SK-N-SH (cell line): ENCODE results near the gene PERM1. TPM values are rescaled to one million over a fixed set of nuclear protein-coding genes. Genes with fewer than 3 reads are reported as not detected.
"Not testable (repeated sequence)": the region's sequence is repeated elsewhere in the genome, so short reads cannot be mapped to it uniquely, and the experiment has no call there.

Experiments used
- CTCF ChIA-PET: fragments of 300-600, 350-600 bp; formaldehyde crosslinking; extraction: SDS; loops from one replicate; lab custom pipeline; 2021; lab: Yijun Ruan, JAX
- POLR2A ChIA-PET: fragments of 350-600 bp; sonication (Branson Sonifier 250); formaldehyde crosslinking; extraction: SDS; loops from one replicate; lab custom pipeline; 2020; ENCODE audit warnings: antibody characterized with exemption, inconsistent platforms; lab: Yijun Ruan, JAX
- DNase-seq: peaks from one replicate; pipeline ENCODE4 v3.0.0; 2012
- H2AFZ ChIP-seq: fragments of 200-600 bp; sonication (generic); 2 replicates; pipeline ENCODE4 v1.8.1; 2016; ENCODE audit warnings: antibody characterized with exemption, mild to moderate bottlenecking, low read depth
- H3F3A ChIP-seq: fragments of 200-600 bp; sonication (generic); replicated peaks from 2 replicates; pipeline ENCODE3; 2016; ENCODE audit warnings: antibody characterized with exemption, mild to moderate bottlenecking; ENCODE audit not compliant: insufficient read depth
- H3K27ac ChIP-seq, 2 experiments: fragments of 200-500 bp in 1 of 2; fragments of 200-600 bp in 1 of 2; sonication (Bioruptor generic) in 1 of 2; sonication (generic), shearing (Covaris generic) in 1 of 2; 2 replicates each; pipeline versions ENCODE4 v1.5.1 to v1.6.1; 2014 to 2016; ENCODE audit warnings: low read depth in 2 of 2, inconsistent platforms in 1 of 2, low read length in 1 of 2, mild to moderate bottlenecking in 1 of 2, mixed read lengths in 1 of 2
- H3K27me3 ChIP-seq: fragments of 200-600 bp; sonication (generic), shearing (Covaris generic); 2 replicates; pipeline ENCODE4 v1.6.1; 2016; ENCODE audit warnings: mixed run types; ENCODE audit not compliant: insufficient read depth
- H3K36me3 ChIP-seq, 2 experiments: fragments of 200-500 bp in 1 of 2; fragments of 200-600 bp in 1 of 2; sonication (Bioruptor generic) in 1 of 2; sonication (generic) in 1 of 2; replicated peaks in 1 of 2; 2 replicates each; pipeline versions ENCODE3 to v1.5.1; 2014 to 2016; ENCODE audit warnings: low read length in 1 of 2, mild to moderate bottlenecking in 1 of 2; ENCODE audit not compliant: insufficient read depth in 2 of 2, control insufficient read depth in 1 of 2
- H3K4me1 ChIP-seq, 2 experiments: fragments of 200-500 bp in 1 of 2; fragments of 200-600 bp in 1 of 2; sonication (Bioruptor generic) in 1 of 2; sonication (generic), shearing (Covaris generic) in 1 of 2; 2 replicates each; pipeline versions ENCODE4 v1.5.1 to v1.6.1; 2014 to 2016; ENCODE audit warnings: low read depth in 1 of 2, low read length in 1 of 2, mixed run types in 1 of 2; ENCODE audit not compliant: insufficient read depth in 2 of 2, control insufficient read depth in 1 of 2
- H3K4me2 ChIP-seq: fragments of 200-600 bp; sonication (generic), shearing (Covaris generic); 2 replicates; pipeline ENCODE4 v1.6.1; 2017; ENCODE audit warnings: mixed run types
- H3K4me3 ChIP-seq, 2 experiments: fragments of 200-500 bp in 1 of 2; fragments of 200-600 bp in 1 of 2; sonication (Bioruptor generic) in 1 of 2; sonication (generic), shearing (Covaris generic) in 1 of 2; 2 replicates each; pipeline versions ENCODE4 v1.5.1 to v1.8.1; 2014 to 2016; ENCODE audit warnings: low read depth in 2 of 2, inconsistent platforms in 1 of 2, low read length in 1 of 2, mild to moderate bottlenecking in 1 of 2, mixed read lengths in 1 of 2, moderate library complexity in 1 of 2
- H3K79me2 ChIP-seq: fragments of 200-600 bp; sonication (generic); 2 replicates; pipeline ENCODE4 v1.8.1; 2017; ENCODE audit warnings: mild to moderate bottlenecking; ENCODE audit not compliant: insufficient read depth
- H3K9ac ChIP-seq: fragments of 200-600 bp; sonication (generic); 2 replicates; pipeline ENCODE4 v1.6.1; 2017; ENCODE audit warnings: mixed run types
- H3K9me2 ChIP-seq: fragments of 200-600 bp; sonication (generic); 2 replicates; pipeline ENCODE4 v1.6.1; 2017; ENCODE audit warnings: mixed run types
- H3K9me3 ChIP-seq: fragments of 200-600 bp; sonication (generic); 2 replicates; pipeline ENCODE4 v1.6.1; 2017; ENCODE audit warnings: mixed run types, mild to moderate bottlenecking, moderate library complexity
- H4K20me1 ChIP-seq: fragments of 200-600 bp; sonication (generic); 2 replicates; pipeline ENCODE4 v1.6.1; 2017; ENCODE audit warnings: mild to moderate bottlenecking, mixed run types; ENCODE audit not compliant: insufficient read depth
- CHD2 ChIP-seq: fragments of 150-350 bp; IDR thresholded peaks from 2 replicates; pipeline ENCODE4 v1.6.1; 2018; ENCODE audit warnings: low read length; ENCODE audit not compliant: partially characterized antibody
- FOXJ3 ChIP-seq: sonication (generic); formaldehyde crosslinking; IDR thresholded peaks from 2 replicates; pipeline ENCODE4 v1.5.1; 2020; ENCODE audit warnings: mild to moderate bottlenecking, missing genetic modification reagents
- GABPA ChIP-seq: IDR thresholded peaks from 2 replicates; pipeline ENCODE4 v1.4.0; 2012; ENCODE audit warnings: low read depth, mild to moderate bottlenecking
- RAD21 ChIP-seq: IDR thresholded peaks from 2 replicates; pipeline ENCODE4 v1.6.1; 2012; ENCODE audit warnings: mild to moderate bottlenecking, low read length
- SMC3 ChIP-seq: IDR thresholded peaks from 2 replicates; pipeline ENCODE4 v1.6.1; 2012; ENCODE audit warnings: low read depth, low read length, improper control_type of control experiment
- TEAD4 ChIP-seq: IDR thresholded peaks from 2 replicates; pipeline ENCODE4 v1.4.0; 2012; ENCODE audit warnings: mild to moderate bottlenecking, borderline replicate concordance; ENCODE audit not compliant: insufficient read depth
- WGBS: methylation state at CpG from one replicate; pipeline ENCODE4 v1.1.6; 2017; ENCODE audit warnings: low lambda C conversion rate; 5-methylcytosine and 5-hydroxymethylcytosine counted together
- polyA plus RNA-seq, 3 experiments: library from polyadenylated mRNA; depleted of rRNA; stranded (reverse); fragments of >200 nt; gene quantifications; 2 replicates each; pipeline ENCODE4 v1.2.3, GENCODE V29; 2012
- TF ChIP-seq, protein P1 (sequence below): IDR thresholded peaks from 2 replicates; pipeline ENCODE4 v1.4.0; 2012; ENCODE audit warnings: low read depth, borderline replicate concordance
- TF ChIP-seq, protein P2 (sequence below): fragments of 200-600 bp; sonication (generic); IDR thresholded peaks from 2 replicates; pipeline ENCODE4 v1.6.1; 2017; ENCODE audit warnings: antibody characterized with exemption, mild to moderate bottlenecking, moderate library complexity
- TF ChIP-seq, protein P3 (sequence below): IDR thresholded peaks from 2 replicates; pipeline ENCODE4 v1.4.0; 2012; ENCODE audit warnings: low read depth

PERM1 gene
- polyA plus RNA-seq, 1 of the 3 experiments (the other 2 are of a cell fraction): 0.25 TPM

DNA sequence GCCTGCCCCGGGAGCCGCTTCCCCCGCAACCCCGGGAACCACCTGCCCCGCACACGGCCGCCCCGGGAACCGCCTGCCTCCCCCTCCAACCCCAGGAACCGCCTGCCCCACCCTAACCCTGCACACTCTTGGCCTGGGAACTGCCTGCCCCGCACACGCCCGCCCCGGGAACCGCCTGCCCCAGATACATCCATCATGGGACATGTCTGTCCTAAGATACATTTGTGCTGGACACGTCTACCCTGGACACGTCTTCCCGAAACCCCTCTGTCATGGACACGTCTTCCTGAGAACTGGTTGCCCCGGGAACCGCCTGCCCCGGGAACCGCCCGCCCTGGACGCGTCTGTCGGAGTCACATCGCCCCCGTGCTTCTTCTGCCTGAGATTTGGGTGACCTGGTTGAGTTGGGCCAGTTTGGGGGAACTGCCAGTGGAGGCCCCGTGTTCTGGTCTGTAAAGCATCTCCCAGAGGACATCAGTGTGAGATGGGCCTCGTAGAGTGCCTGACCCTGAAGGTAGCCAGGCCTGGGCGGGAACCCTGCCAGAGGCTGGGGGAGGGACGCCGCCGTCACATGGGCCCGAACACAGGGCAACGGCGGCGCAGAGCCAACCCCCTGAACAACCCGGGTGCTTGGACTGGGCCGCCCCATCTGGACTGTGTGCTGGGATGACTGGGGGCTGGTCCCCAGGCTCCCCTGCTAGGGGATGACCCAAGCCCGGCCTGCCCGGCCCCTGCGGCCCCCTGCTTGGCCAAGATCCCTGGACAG lies 3.6 kb downstream of the PERM1 start (continued):
- TF ChIP-seq, protein P1, sequence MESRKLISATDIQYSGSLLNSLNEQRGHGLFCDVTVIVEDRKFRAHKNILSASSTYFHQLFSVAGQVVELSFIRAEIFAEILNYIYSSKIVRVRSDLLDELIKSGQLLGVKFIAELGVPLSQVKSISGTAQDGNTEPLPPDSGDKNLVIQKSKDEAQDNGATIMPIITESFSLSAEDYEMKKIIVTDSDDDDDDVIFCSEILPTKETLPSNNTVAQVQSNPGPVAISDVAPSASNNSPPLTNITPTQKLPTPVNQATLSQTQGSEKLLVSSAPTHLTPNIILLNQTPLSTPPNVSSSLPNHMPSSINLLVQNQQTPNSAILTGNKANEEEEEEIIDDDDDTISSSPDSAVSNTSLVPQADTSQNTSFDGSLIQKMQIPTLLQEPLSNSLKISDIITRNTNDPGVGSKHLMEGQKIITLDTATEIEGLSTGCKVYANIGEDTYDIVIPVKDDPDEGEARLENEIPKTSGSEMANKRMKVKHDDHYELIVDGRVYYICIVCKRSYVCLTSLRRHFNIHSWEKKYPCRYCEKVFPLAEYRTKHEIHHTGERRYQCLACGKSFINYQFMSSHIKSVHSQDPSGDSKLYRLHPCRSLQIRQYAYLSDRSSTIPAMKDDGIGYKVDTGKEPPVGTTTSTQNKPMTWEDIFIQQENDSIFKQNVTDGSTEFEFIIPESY: no peak
- TF ChIP-seq FOXJ3 (no peak), GABPA (no peak)
- TF ChIP-seq, protein P2, sequence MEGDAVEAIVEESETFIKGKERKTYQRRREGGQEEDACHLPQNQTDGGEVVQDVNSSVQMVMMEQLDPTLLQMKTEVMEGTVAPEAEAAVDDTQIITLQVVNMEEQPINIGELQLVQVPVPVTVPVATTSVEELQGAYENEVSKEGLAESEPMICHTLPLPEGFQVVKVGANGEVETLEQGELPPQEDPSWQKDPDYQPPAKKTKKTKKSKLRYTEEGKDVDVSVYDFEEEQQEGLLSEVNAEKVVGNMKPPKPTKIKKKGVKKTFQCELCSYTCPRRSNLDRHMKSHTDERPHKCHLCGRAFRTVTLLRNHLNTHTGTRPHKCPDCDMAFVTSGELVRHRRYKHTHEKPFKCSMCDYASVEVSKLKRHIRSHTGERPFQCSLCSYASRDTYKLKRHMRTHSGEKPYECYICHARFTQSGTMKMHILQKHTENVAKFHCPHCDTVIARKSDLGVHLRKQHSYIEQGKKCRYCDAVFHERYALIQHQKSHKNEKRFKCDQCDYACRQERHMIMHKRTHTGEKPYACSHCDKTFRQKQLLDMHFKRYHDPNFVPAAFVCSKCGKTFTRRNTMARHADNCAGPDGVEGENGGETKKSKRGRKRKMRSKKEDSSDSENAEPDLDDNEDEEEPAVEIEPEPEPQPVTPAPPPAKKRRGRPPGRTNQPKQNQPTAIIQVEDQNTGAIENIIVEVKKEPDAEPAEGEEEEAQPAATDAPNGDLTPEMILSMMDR: no peak

DNA sequence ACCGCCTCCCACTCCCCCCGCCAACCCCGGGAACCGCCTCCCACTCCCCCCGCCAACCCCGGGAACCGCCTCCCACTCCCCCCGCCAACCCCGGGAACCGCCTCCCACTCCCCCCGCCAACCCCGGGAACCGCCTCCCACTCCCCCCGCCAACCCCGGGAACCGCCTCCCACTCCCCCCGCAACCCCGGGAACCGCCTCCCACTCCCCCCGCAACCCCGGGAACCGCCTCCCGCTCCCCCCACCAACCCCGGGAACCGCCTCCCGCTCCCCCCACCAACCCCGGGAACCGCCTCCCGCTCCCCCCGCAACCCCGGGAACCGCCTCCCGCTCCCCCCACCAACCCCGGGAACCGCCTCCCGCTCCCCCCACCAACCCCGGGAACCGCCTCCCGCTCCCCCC lies 5.1 kb downstream of the PERM1 start:
- H3K4me3 ChIP-seq, H3K9me2 ChIP-seq, H3K9me3 ChIP-seq, H3K79me2 ChIP-seq, H3K9ac ChIP-seq, H3F3A ChIP-seq, H3K27me3 ChIP-seq, H2AFZ ChIP-seq, H4K20me1 ChIP-seq, H3K4me2 ChIP-seq, H3K36me3 ChIP-seq, DNase-seq, H3K27ac ChIP-seq: not testable (repeated sequence)
- H3K4me1 ChIP-seq: peaks cover 0 to 21% of the 10 kb centered on the region in 2 experiments; a peak in 1 of 4 replicates
- WGBS: 3% methylated on average over 6 of the region's 39 CpGs
- ChIA-PET POLR2A (interaction anchor here (0.8 to 1.3 kb wide), 2 partner anchors 9 to 72 kb away, joined by 5 to 6 read pairs; no protein-coding TSS in a partner anchor), CTCF (interaction anchor here (0.6 to 2.5 kb wide), 11 partner anchors 8 to 72 kb away, joined by 3 to 24 read pairs (median 5); partner anchors contain the start of gene NOC2L)

DNA sequence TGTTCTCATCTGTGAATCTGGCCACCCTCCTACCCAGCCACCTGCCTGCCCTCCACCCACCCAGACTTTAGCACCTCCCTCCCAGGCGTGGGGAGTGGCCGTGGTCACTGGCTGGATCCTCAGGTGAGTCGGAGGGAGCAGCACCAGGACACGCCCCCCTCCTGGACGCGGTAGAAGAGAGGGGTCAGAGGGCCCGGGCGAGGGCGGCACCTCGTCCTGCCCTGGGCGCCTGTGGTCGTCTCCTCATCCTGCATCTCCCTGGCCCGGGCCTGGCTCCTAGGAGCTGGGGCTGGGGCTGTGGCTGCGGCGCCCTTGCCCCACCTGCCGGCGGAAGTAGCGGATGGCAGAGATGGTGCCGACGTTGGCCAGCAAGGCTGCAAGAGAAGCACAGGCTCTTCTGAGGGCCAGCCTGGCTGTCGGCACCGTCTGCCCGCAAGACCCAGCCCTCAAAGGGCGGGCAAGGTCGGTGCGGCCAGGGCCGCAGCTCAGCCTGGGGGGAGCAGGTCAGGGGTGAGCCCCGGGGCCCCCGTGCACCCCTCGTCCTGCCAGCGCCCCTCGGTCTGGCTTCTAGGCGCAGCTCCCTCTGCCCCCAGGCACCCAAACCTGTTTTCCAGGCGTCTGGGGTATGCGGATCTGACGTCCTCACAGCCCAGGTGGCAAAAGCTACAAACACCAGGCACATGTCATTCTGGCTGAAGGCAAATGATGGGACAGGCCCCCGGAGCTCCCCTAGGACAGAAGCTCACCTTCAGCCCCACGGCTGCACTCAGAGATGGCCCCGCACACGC lies 5.8 kb downstream of the PERM1 start:
- peak overlapping the region; percentile 59 to 73 for H3K4me3 ChIP-seq
- H3K4me1 ChIP-seq: peaks cover 0 to 19% of the 10 kb centered on the region in 2 experiments; a peak in 1 of 4 replicates
- no peaks in the 10 kb centered on the region for H3K9me2 ChIP-seq
- DNase-seq: peak; percentile 92
- CTCF ChIA-PET: interaction anchor here (0.6 to 2.5 kb wide), 17 partner anchors 8 to 107 kb away, joined by 3 to 24 read pairs (median 4); partner anchors contain the start of gene NOC2L
- WGBS: 2% methylated on average over 11 of the region's 40 CpGs
- peak overlapping the region; percentile 92 for H2AFZ ChIP-seq
- H3K27ac ChIP-seq: peak overlapping the region in 1 of 2 experiments; percentile 58; a peak in 1 of 4 replicates
- peaks cover 3% of the 10 kb centered on the region for H3F3A ChIP-seq
- H3K36me3 ChIP-seq: no peaks in the 10 kb centered on the region
- POLR2A ChIA-PET: interaction anchor here (0.8 to 1.3 kb wide), 3 partner anchors 8 to 71 kb away, joined by 3 to 6 read pairs (median 5); no protein-coding TSS in a partner anchor
- H3K79me2 ChIP-seq: no peaks in the 10 kb centered on the region
- H3K4me2 ChIP-seq: peak overlapping the region; percentile 88
- H3K9ac ChIP-seq: peak overlapping the region; percentile 21; the same call in 1 of the 2 replicates
- no peaks in the 10 kb centered on the region for H3K27me3 ChIP-seq
- no peaks in the 10 kb centered on the region for H3K9me3 ChIP-seq
- no peaks in the 10 kb centered on the region for H4K20me1 ChIP-seq
- peak; percentile 8 for TF ChIP-seq CHD2
- TF ChIP-seq, protein P3, sequence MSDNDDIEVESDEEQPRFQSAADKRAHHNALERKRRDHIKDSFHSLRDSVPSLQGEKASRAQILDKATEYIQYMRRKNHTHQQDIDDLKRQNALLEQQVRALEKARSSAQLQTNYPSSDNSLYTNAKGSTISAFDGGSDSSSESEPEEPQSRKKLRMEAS: 0 out of 2 replicates have a peak, but pooled peaks have one; percentile 11
- TF ChIP-seq, protein P2: peak; percentile 43
- no peak for TF ChIP-seq TEAD4
- TF ChIP-seq RAD21: peak; percentile 72
- TF ChIP-seq, protein P1: no peak
- TF ChIP-seq SMC3: peak; percentile 59
